Suprapubic skin (tissue), 4 donors: ENCODE data around the gene CYB5R2.

Experiments
- EP300 ChIP-seq: sonication (generic); formaldehyde crosslinking; IDR thresholded peaks from one replicate; pipeline ENCODE4 v1.6.1; 2017; ENCODE audit warnings: antibody characterized with exemption
- POLR2A ChIP-seq, 2 donors: fragments of 450-650 bp; IDR thresholded peaks; one replicate each; pipeline ENCODE4 v1.6.1; 2017; ENCODE audit warnings: antibody characterized with exemption in 2 of 2, mild to moderate bottlenecking in 2 of 2, moderate library complexity in 2 of 2
- POLR2AphosphoS5 ChIP-seq, 3 donors: sonication (generic); formaldehyde crosslinking; IDR thresholded peaks; one replicate each; pipeline ENCODE4 v1.6.1; 2017; ENCODE audit warnings: antibody characterized with exemption in 3 of 3
- TF ChIP-seq, protein P1 (sequence below), 2 donors: fragments of 200-600 bp in 1 of 2; fragments of 450-650 bp in 1 of 2; sonication (generic) in 1 of 2; IDR thresholded peaks; one replicate each; pipeline ENCODE4 v1.5.1; 2016 to 2019; ENCODE audit warnings: antibody characterized with exemption in 2 of 2, mild to moderate bottlenecking in 1 of 2, moderate library complexity in 1 of 2

DNA sequence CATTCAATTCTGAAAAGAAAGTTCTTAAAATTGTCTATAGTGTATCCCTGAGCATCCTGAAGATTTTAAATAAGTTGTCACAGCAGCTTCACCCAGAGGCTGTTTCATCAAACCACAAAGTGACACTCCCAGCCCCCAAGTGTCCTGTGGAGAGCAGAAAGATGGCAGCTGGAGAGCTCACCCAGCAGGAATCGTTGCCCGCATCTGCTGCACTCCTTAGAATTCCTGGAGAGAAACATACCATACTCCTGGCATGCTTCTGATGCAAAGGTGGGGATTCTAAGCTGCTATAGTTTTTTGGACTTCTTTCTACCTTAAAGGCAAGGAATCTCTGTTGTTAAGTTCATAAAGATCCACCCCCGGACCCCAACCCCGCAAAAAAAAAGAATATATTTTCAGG is 13.5 kb upstream of the CYB5R2 start:
- TF ChIP-seq, protein P1, sequence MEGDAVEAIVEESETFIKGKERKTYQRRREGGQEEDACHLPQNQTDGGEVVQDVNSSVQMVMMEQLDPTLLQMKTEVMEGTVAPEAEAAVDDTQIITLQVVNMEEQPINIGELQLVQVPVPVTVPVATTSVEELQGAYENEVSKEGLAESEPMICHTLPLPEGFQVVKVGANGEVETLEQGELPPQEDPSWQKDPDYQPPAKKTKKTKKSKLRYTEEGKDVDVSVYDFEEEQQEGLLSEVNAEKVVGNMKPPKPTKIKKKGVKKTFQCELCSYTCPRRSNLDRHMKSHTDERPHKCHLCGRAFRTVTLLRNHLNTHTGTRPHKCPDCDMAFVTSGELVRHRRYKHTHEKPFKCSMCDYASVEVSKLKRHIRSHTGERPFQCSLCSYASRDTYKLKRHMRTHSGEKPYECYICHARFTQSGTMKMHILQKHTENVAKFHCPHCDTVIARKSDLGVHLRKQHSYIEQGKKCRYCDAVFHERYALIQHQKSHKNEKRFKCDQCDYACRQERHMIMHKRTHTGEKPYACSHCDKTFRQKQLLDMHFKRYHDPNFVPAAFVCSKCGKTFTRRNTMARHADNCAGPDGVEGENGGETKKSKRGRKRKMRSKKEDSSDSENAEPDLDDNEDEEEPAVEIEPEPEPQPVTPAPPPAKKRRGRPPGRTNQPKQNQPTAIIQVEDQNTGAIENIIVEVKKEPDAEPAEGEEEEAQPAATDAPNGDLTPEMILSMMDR (IDR thresholded peaks at IDR 0.05), result no peak
- TF ChIP-seq POLR2A (IDR thresholded peaks at IDR 0.05) (no peak), EP300 (no peak), POLR2AphosphoS5 (IDR thresholded peaks at IDR 0.05) (no peak)
